Activated CD4-positive, alpha-beta T cell treated with anti-CD3 and anti-CD28 coated beads, Interleukin-2, amount 10 ng/mL, durations not matched to agents 7 days and 5 days (primary cell): ENCODE measurements around the gene SLC25A13. TPM values are rescaled to one million over a fixed set of nuclear protein-coding genes. Genes with fewer than 3 reads are reported as not detected.

Experiments used
- CTCF ChIA-PET: fragments of 350-600 bp; sonication (Branson Sonifier 250); formaldehyde crosslinking; loops from one replicate; lab custom pipeline; 2021; ENCODE audit warnings: antibody characterized with exemption; lab: Charles Lee
- POLR2A ChIA-PET: fragments of 350-600 bp; sonication (Branson Sonifier 250); formaldehyde crosslinking; loops from one replicate; lab custom pipeline; 2021; ENCODE audit warnings: antibody characterized with exemption; lab: Charles Lee
- DNase-seq: peaks from one replicate; pipeline ENCODE4 v3.0.0-alpha.2; 2020
- H3K27ac Mint-ChIP-seq: one replicate; pipeline ENCODE4 v1.8.0; 2021; ENCODE audit warnings: mild to moderate bottlenecking, moderate library complexity, mixed read lengths
- H3K27me3 Mint-ChIP-seq: one replicate; pipeline ENCODE4 v1.8.0; 2021; ENCODE audit warnings: mixed read lengths
- H3K36me3 Mint-ChIP-seq: one replicate; pipeline ENCODE4 v1.8.0; 2021; ENCODE audit warnings: low read depth, mixed read lengths
- H3K4me1 Mint-ChIP-seq: one replicate; pipeline ENCODE4 v1.8.0; 2021; ENCODE audit warnings: mixed read lengths
- H3K4me3 Mint-ChIP-seq: one replicate; pipeline ENCODE4 v1.8.0; 2021; ENCODE audit warnings: mild to moderate bottlenecking, moderate library complexity, mixed read lengths
- H3K9me3 Mint-ChIP-seq: one replicate; pipeline ENCODE4 v1.8.0; 2021; ENCODE audit warnings: mixed read lengths
- total RNA-seq, 2 experiments: library from RNA; stranded (reverse); gene quantifications; one replicate each; pipeline ENCODE4 v1.2.3, GENCODE V29; 2021

SLC25A13 gene
- total RNA-seq, 2 experiments from 2014 or later: 7.4 to 8.8 TPM

GRCh38 chr7:96202102-96202501 is 119.8 kb downstream of the SLC25A13 start:
- POLR2A ChIA-PET: no interaction called here
- H3K36me3 Mint-ChIP-seq: no peaks in the 10 kb centered on the region
- H3K27me3 Mint-ChIP-seq: no peaks in the 10 kb centered on the region
- DNase-seq: no peak
- no peaks in the 10 kb centered on the region for H3K9me3 Mint-ChIP-seq
- H3K4me1 Mint-ChIP-seq: no peaks in the 10 kb centered on the region
- no peak overlapping the region for H3K27ac Mint-ChIP-seq
- H3K4me3 Mint-ChIP-seq: no peak overlapping the region
- CTCF ChIA-PET: interaction anchor here (0.6 to 0.7 kb wide), 2 partner anchors 11 to 727 kb away, joined by 3 to 4 read pairs; no protein-coding TSS in a partner anchor

GRCh38 chr7:96200740-96201139 is 121.2 kb downstream of the SLC25A13 start:
- ChIA-PET POLR2A (no interaction called here), CTCF (no interaction called here)
- no peak for DNase-seq
- H3K27ac Mint-ChIP-seq: no peak overlapping the region
- no peaks in the 10 kb centered on the region for H3K27me3 Mint-ChIP-seq
- H3K4me1 Mint-ChIP-seq: no peaks in the 10 kb centered on the region
- H3K9me3 Mint-ChIP-seq: no peaks in the 10 kb centered on the region
- no peaks in the 10 kb centered on the region for H3K36me3 Mint-ChIP-seq
- no peak overlapping the region for H3K4me3 Mint-ChIP-seq

GRCh38 chr7:96199421-96199820 is 122.5 kb downstream of the SLC25A13 start:
- DNase-seq: no peak
- H3K4me1 Mint-ChIP-seq: no peaks in the 10 kb centered on the region
- ChIA-PET CTCF (no interaction called here), POLR2A (no interaction called here)
- peaks cover 3% of the 10 kb centered on the region for H3K36me3 Mint-ChIP-seq
- H3K4me3 Mint-ChIP-seq: no peak overlapping the region
- H3K9me3 Mint-ChIP-seq: no peaks in the 10 kb centered on the region
- H3K27me3 Mint-ChIP-seq: no peaks in the 10 kb centered on the region
- H3K27ac Mint-ChIP-seq: no peak overlapping the region

GRCh38 chr7:96198047-96198636 is 123.8 kb downstream of the SLC25A13 start:
- Mint-ChIP-seq H3K4me1 (no peaks in the 10 kb centered on the region), H3K27ac (no peak overlapping the region), H3K27me3 (no peaks in the 10 kb centered on the region), H3K9me3 (no peaks in the 10 kb centered on the region), H3K4me3 (no peak overlapping the region), H3K36me3 (peaks cover 3% of the 10 kb centered on the region)
- POLR2A ChIA-PET: no interaction called here
- CTCF ChIA-PET: interaction anchor here (0.6 kb wide), 1 partner anchor 59 kb away, joined by 3 read pairs; no protein-coding TSS in a partner anchor
- DNase-seq: no peak

GRCh38 chr7:96196676-96197075 is 125.2 kb downstream of the SLC25A13 start:
- ChIA-PET POLR2A (no interaction called here), CTCF (no interaction called here)
- Mint-ChIP-seq H3K36me3 (peaks cover 6% of the 10 kb centered on the region), H3K4me3 (no peak overlapping the region), H3K27ac (no peak overlapping the region), H3K4me1 (no peaks in the 10 kb centered on the region), H3K27me3 (no peaks in the 10 kb centered on the region), H3K9me3 (no peaks in the 10 kb centered on the region)
- no peak for DNase-seq

- CTCF ChIA-PET: no interaction called here
Observed at GRCh38 chr7:96189129-96189820, 132.6 kb downstream of the SLC25A13 start.

GRCh38 chr7:96188591-96188991 is 133.3 kb downstream of the SLC25A13 start:
- CTCF ChIA-PET: no interaction called here

More at GRCh38 chr7:96189129-96189820, 132.6 kb downstream of the SLC25A13 start:
- H3K4me3 Mint-ChIP-seq: no peak overlapping the region
- no peak overlapping the region for H3K27ac Mint-ChIP-seq
- H3K36me3 Mint-ChIP-seq: peaks cover 12% of the 10 kb centered on the region
- H3K27me3 Mint-ChIP-seq: no peaks in the 10 kb centered on the region
- no peaks in the 10 kb centered on the region for H3K4me1 Mint-ChIP-seq
- no peaks in the 10 kb centered on the region for H3K9me3 Mint-ChIP-seq
- DNase-seq: no peak
- POLR2A ChIA-PET: no interaction called here

GRCh38 chr7:96188174-96188581 is 133.7 kb downstream of the SLC25A13 start:
- no peaks in the 10 kb centered on the region for H3K4me1 Mint-ChIP-seq
- no peaks in the 10 kb centered on the region for H3K27me3 Mint-ChIP-seq
- peaks cover 12% of the 10 kb centered on the region for H3K36me3 Mint-ChIP-seq
- H3K27ac Mint-ChIP-seq: no peak overlapping the region
- no peak for DNase-seq
- CTCF ChIA-PET: no interaction called here
- no peaks in the 10 kb centered on the region for H3K9me3 Mint-ChIP-seq
- no peak overlapping the region for H3K4me3 Mint-ChIP-seq
- POLR2A ChIA-PET: no interaction called here

More at GRCh38 chr7:96188591-96188991, 133.3 kb downstream of the SLC25A13 start:
- H3K27me3 Mint-ChIP-seq: no peaks in the 10 kb centered on the region
- no peak overlapping the region for H3K4me3 Mint-ChIP-seq
- no peak for DNase-seq
- H3K4me1 Mint-ChIP-seq: no peaks in the 10 kb centered on the region
- H3K9me3 Mint-ChIP-seq: no peaks in the 10 kb centered on the region
- no peak overlapping the region for H3K27ac Mint-ChIP-seq
- peaks cover 12% of the 10 kb centered on the region for H3K36me3 Mint-ChIP-seq
- POLR2A ChIA-PET: no interaction called here

GRCh38 chr7:96187735-96188134 is 134.2 kb downstream of the SLC25A13 start:
- H3K27me3 Mint-ChIP-seq: no peaks in the 10 kb centered on the region
- peaks cover 12% of the 10 kb centered on the region for H3K36me3 Mint-ChIP-seq
- CTCF ChIA-PET: no interaction called here
- no peak overlapping the region for H3K4me3 Mint-ChIP-seq
- DNase-seq: no peak
- H3K27ac Mint-ChIP-seq: no peak overlapping the region
- no peaks in the 10 kb centered on the region for H3K4me1 Mint-ChIP-seq
- H3K9me3 Mint-ChIP-seq: no peaks in the 10 kb centered on the region
- POLR2A ChIA-PET: no interaction called here

GRCh38 chr7:96184783-96185182 is 137.1 kb downstream of the SLC25A13 start:
- H3K27ac Mint-ChIP-seq: no peak overlapping the region
- peaks cover 8% of the 10 kb centered on the region for H3K36me3 Mint-ChIP-seq
- no peak overlapping the region for H3K4me3 Mint-ChIP-seq
- H3K4me1 Mint-ChIP-seq: no peaks in the 10 kb centered on the region
- ChIA-PET CTCF (interaction anchor here (0.7 kb wide), 1 partner anchor 8 kb away, joined by 3 read pairs; no protein-coding TSS in a partner anchor), POLR2A (no interaction called here)
- no peak for DNase-seq
- no peaks in the 10 kb centered on the region for H3K27me3 Mint-ChIP-seq
- H3K9me3 Mint-ChIP-seq: no peaks in the 10 kb centered on the region

- ChIA-PET POLR2A (no interaction called here), CTCF (no interaction called here)
- Mint-ChIP-seq H3K36me3 (no peaks in the 10 kb centered on the region), H3K4me1 (no peaks in the 10 kb centered on the region), H3K27me3 (no peaks in the 10 kb centered on the region), H3K4me3 (no peak overlapping the region), H3K27ac (no peak overlapping the region), H3K9me3 (no peaks in the 10 kb centered on the region)
- no peak for DNase-seq
Observed at GRCh38 chr7:96183163-96183670, 138.7 kb downstream of the SLC25A13 start.

- Mint-ChIP-seq H3K4me1 (no peaks in the 10 kb centered on the region), H3K9me3 (no peaks in the 10 kb centered on the region), H3K27ac (no peak overlapping the region), H3K36me3 (no peaks in the 10 kb centered on the region), H3K27me3 (no peaks in the 10 kb centered on the region), H3K4me3 (no peak overlapping the region)
- ChIA-PET POLR2A (no interaction called here), CTCF (no interaction called here)
- DNase-seq: no peak
Observed at GRCh38 chr7:96182424-96183158, 139.3 kb downstream of the SLC25A13 start.

GRCh38 chr7:96181174-96181573 is 140.7 kb downstream of the SLC25A13 start:
- POLR2A ChIA-PET: no interaction called here

More at GRCh38 chr7:96181174-96181573, 140.7 kb downstream of the SLC25A13 start:
- H3K27me3 Mint-ChIP-seq: no peaks in the 10 kb centered on the region
- DNase-seq: no peak
- H3K4me1 Mint-ChIP-seq: no peaks in the 10 kb centered on the region
- CTCF ChIA-PET: no interaction called here
- H3K4me3 Mint-ChIP-seq: no peak overlapping the region
- H3K36me3 Mint-ChIP-seq: no peaks in the 10 kb centered on the region
- H3K9me3 Mint-ChIP-seq: no peaks in the 10 kb centered on the region
- no peak overlapping the region for H3K27ac Mint-ChIP-seq
